HEK293 (cell line): ENCODE measurements around the gene DNAJC11.

Experiments
- GLI4 ChIP-seq: fragments of 450-650 bp; formaldehyde crosslinking; IDR thresholded peaks from 2 replicates; pipeline ENCODE4 v1.5.1; 2016; ENCODE audit warnings: missing biosample characterization, missing genetic modification characterization
- PRDM4 ChIP-seq: fragments of 450-650 bp; formaldehyde crosslinking; IDR thresholded peaks from 2 replicates; pipeline ENCODE4 v1.5.1; 2017; ENCODE audit warnings: missing biosample characterization, missing genetic modification characterization
- ZBTB20 ChIP-seq: fragments of 450-650 bp; formaldehyde crosslinking; IDR thresholded peaks from 2 replicates; pipeline ENCODE4 v1.5.1; 2016; ENCODE audit warnings: missing biosample characterization, missing genetic modification characterization
- ZNF26 ChIP-seq: fragments of 450-650 bp; formaldehyde crosslinking; IDR thresholded peaks from 2 replicates; pipeline ENCODE4 v1.5.1; 2016; ENCODE audit warnings: missing biosample characterization, missing genetic modification characterization
- TF ChIP-seq, protein P1 (sequence below): IDR thresholded peaks from 2 replicates; pipeline ENCODE4 v1.6.1; 2011; ENCODE audit warnings: mild to moderate bottlenecking, low read depth, low read length, borderline replicate concordance
- TF ChIP-seq, protein P2 (sequence below): fragments of 450-650 bp; formaldehyde crosslinking; IDR thresholded peaks from 2 replicates; pipeline ENCODE4 v1.5.1; 2016; ENCODE audit warnings: missing biosample characterization, missing genetic modification characterization
- TF ChIP-seq, protein P3 (sequence below): fragments of 450-650 bp; formaldehyde crosslinking; IDR thresholded peaks from 2 replicates; pipeline ENCODE4 v1.5.1; 2016; ENCODE audit warnings: missing biosample characterization, missing genetic modification characterization, low read depth
- TF ChIP-seq, protein P4 (sequence below): fragments of 450-650 bp; formaldehyde crosslinking; IDR thresholded peaks from 2 replicates; pipeline ENCODE4 v1.5.1; 2016; ENCODE audit warnings: missing biosample characterization, missing genetic modification characterization

- TF ChIP-seq PRDM4 = no peak
- TF ChIP-seq, protein P1, sequence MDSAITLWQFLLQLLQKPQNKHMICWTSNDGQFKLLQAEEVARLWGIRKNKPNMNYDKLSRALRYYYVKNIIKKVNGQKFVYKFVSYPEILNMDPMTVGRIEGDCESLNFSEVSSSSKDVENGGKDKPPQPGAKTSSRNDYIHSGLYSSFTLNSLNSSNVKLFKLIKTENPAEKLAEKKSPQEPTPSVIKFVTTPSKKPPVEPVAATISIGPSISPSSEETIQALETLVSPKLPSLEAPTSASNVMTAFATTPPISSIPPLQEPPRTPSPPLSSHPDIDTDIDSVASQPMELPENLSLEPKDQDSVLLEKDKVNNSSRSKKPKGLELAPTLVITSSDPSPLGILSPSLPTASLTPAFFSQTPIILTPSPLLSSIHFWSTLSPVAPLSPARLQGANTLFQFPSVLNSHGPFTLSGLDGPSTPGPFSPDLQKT = no peak
- no peak for TF ChIP-seq GLI4 (tag by site-specific recombination)
- TF ChIP-seq, protein P2, sequence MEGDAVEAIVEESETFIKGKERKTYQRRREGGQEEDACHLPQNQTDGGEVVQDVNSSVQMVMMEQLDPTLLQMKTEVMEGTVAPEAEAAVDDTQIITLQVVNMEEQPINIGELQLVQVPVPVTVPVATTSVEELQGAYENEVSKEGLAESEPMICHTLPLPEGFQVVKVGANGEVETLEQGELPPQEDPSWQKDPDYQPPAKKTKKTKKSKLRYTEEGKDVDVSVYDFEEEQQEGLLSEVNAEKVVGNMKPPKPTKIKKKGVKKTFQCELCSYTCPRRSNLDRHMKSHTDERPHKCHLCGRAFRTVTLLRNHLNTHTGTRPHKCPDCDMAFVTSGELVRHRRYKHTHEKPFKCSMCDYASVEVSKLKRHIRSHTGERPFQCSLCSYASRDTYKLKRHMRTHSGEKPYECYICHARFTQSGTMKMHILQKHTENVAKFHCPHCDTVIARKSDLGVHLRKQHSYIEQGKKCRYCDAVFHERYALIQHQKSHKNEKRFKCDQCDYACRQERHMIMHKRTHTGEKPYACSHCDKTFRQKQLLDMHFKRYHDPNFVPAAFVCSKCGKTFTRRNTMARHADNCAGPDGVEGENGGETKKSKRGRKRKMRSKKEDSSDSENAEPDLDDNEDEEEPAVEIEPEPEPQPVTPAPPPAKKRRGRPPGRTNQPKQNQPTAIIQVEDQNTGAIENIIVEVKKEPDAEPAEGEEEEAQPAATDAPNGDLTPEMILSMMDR (tag by site-specific recombination) = no peak
- TF ChIP-seq ZNF26 = no peak
- TF ChIP-seq ZBTB20 (tag by site-specific recombination) = no peak
- TF ChIP-seq, protein P3, sequence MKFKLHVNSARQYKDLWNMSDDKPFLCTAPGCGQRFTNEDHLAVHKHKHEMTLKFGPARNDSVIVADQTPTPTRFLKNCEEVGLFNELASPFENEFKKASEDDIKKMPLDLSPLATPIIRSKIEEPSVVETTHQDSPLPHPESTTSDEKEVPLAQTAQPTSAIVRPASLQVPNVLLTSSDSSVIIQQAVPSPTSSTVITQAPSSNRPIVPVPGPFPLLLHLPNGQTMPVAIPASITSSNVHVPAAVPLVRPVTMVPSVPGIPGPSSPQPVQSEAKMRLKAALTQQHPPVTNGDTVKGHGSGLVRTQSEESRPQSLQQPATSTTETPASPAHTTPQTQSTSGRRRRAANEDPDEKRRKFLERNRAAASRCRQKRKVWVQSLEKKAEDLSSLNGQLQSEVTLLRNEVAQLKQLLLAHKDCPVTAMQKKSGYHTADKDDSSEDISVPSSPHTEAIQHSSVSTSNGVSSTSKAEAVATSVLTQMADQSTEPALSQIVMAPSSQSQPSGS = no peak
- TF ChIP-seq, protein P4, sequence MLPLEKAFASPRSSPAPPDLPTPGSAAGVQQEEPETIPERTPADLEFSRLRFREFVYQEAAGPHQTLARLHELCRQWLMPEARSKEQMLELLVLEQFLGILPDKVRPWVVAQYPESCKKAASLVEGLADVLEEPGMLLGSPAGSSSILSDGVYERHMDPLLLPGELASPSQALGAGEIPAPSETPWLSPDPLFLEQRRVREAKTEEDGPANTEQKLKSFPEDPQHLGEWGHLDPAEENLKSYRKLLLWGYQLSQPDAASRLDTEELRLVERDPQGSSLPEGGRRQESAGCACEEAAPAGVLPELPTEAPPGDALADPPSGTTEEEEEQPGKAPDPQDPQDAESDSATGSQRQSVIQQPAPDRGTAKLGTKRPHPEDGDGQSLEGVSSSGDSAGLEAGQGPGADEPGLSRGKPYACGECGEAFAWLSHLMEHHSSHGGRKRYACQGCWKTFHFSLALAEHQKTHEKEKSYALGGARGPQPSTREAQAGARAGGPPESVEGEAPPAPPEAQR (tag by site-specific recombination) = no peak
Measured at GRCh38 chr1:6703016-6703415, 1.4 kb upstream of the DNAJC11 start.
